Tibial nerve (tissue), 4 donors: Measurements from ENCODE around the gene DNAAF5. TPM values are rescaled to one million over a fixed set of nuclear protein-coding genes. Genes with fewer than 3 reads are reported as not detected.
A peak's percentile ranks its signal among the peaks of the same experiment; 100 is the strongest.

Experiments used
- DNase-seq, 2 donors: peaks; one replicate each; pipeline ENCODE4 v3.0.0-alpha.2; 2019; ENCODE audit warnings: low spot score in 2 of 2
- H3K27ac ChIP-seq, 4 donors: fragments of 200-600 bp; sonication (generic) in 3 of 4; one replicate each; pipeline ENCODE4 v1.5.1; 2017 to 2019; ENCODE audit warnings: mild to moderate bottlenecking in 1 of 4
- H3K27me3 ChIP-seq, 2 donors: fragments of 200-600 bp; sonication (generic) in 1 of 2; one replicate each; pipeline versions ENCODE4 v1.5.1 to v1.6.0; 2017 to 2019
- H3K36me3 ChIP-seq, 3 donors: fragments of 200-600 bp; sonication (generic); one replicate each; pipeline ENCODE4 v1.5.1; 2018 to 2019
- H3K4me1 ChIP-seq, 4 donors: fragments of 200-600 bp; sonication (generic) in 3 of 4; one replicate each; pipeline ENCODE4 v1.5.1; 2017 to 2019
- H3K4me3 ChIP-seq, 4 donors: fragments of 200-600 bp; sonication (generic) in 3 of 4; one replicate each; pipeline ENCODE4 v1.5.1; 2017 to 2019; ENCODE audit warnings: mild to moderate bottlenecking in 1 of 4, moderate library complexity in 1 of 4
- H3K9me3 ChIP-seq, 4 donors: fragments of 200-600 bp; sonication (generic) in 3 of 4; one replicate each; pipeline ENCODE4 v1.5.1; 2017 to 2019
- CTCF ChIP-seq, 5 experiments: fragments of 200-600 bp in 3 of 5; fragments of 450-650 bp in 2 of 5; sonication (generic) in 3 of 5; IDR thresholded peaks; one replicate each; pipeline ENCODE4 v1.5.1; 2016 to 2019; ENCODE audit warnings: antibody characterized with exemption in 5 of 5, mild to moderate bottlenecking in 3 of 5, moderate library complexity in 2 of 5
- EP300 ChIP-seq, 2 donors: sonication (generic); formaldehyde crosslinking; IDR thresholded peaks; one replicate each; pipeline ENCODE4 v1.6.1; 2017; ENCODE audit warnings: antibody characterized with exemption in 2 of 2, mild to moderate bottlenecking in 1 of 2
- POLR2A ChIP-seq, 2 donors: fragments of 450-650 bp; IDR thresholded peaks; one replicate each; pipeline ENCODE4 v1.6.1; 2017; ENCODE audit warnings: antibody characterized with exemption in 2 of 2, mild to moderate bottlenecking in 2 of 2, moderate library complexity in 2 of 2
- WGBS, 2 donors: methylation state at CpG; one replicate each; pipeline ENCODE4 v1.1.5; 2018; 5-methylcytosine and 5-hydroxymethylcytosine counted together
- total RNA-seq, 4 donors: library from RNA; depleted of rRNA; stranded (reverse); fragments of >200 nt; gene quantifications; one replicate each; pipeline ENCODE4 v1.1.0, GENCODE V29; 2016

Gene DNAAF5
- total RNA-seq, 4 donors from 2014 or later, result 26.0 to 56.7 (median 41.6) TPM

- Histone ChIP-seq H3K4me3 (no peak overlapping the region), H3K36me3 (peaks cover 5 to 97% (median 16%) of the 10 kb centered on the region in 3 donors), H3K4me1 (peaks cover 0 to under 1% (median 0%) of the 10 kb centered on the region in 4 donors), H3K9me3 (no peaks in the 10 kb centered on the region), H3K27ac (no peak overlapping the region), H3K27me3 (no peaks in the 10 kb centered on the region)
- WGBS, 2 donors, result 90 to 98% methylated on average over 5 to 13 of the region's 19 CpGs
- no peak for TF ChIP-seq EP300 (IDR thresholded peaks at IDR 0.05)
- no peak for TF ChIP-seq POLR2A (IDR thresholded peaks at IDR 0.05)
- TF ChIP-seq CTCF (IDR thresholded peaks at IDR 0.05), result no peak
- DNase-seq, result no peak
Observed at GRCh38 chr7:763762-764161, 37.3 kb downstream of the DNAAF5 start.

- DNase-seq, result no peak
- Histone ChIP-seq H3K27me3 (no peaks in the 10 kb centered on the region), H3K4me3 (no peak overlapping the region), H3K9me3 (no peaks in the 10 kb centered on the region), H3K36me3 (peaks cover 5 to 90% (median 16%) of the 10 kb centered on the region in 3 donors), H3K4me1 (peaks cover 0 to 9% (median 0%) of the 10 kb centered on the region in 4 donors), H3K27ac (no peak overlapping the region)
- 94 to 95% methylated on average over 7 of the region's 7 CpGs for WGBS, 2 donors
- no peak for TF ChIP-seq EP300 (IDR thresholded peaks at IDR 0.05)
- TF ChIP-seq POLR2A (IDR thresholded peaks at IDR 0.05), result no peak
- TF ChIP-seq CTCF (IDR thresholded peaks at IDR 0.05), result no peak
Observed at GRCh38 chr7:765383-765782, 38.9 kb downstream of the DNAAF5 start.

- H3K9me3 ChIP-seq, result no peaks in the 10 kb centered on the region
- peaks cover 0 to 28% (median 2%) of the 10 kb centered on the region in 4 donors for H3K4me1 ChIP-seq
- no peak for DNase-seq
- 85 to 94% methylated on average over 20 of the region's 21 CpGs for WGBS, 2 donors
- no peak overlapping the region for H3K4me3 ChIP-seq
- TF ChIP-seq EP300 (IDR thresholded peaks at IDR 0.05) (no peak), CTCF (IDR thresholded peaks at IDR 0.05) (no peak), POLR2A (IDR thresholded peaks at IDR 0.05) (no peak)
- no peak overlapping the region for H3K27ac ChIP-seq
- peaks cover 5 to 81% (median 16%) of the 10 kb centered on the region in 3 donors for H3K36me3 ChIP-seq
- H3K27me3 ChIP-seq, result no peaks in the 10 kb centered on the region
Observed at GRCh38 chr7:767580-767940, 41.1 kb downstream of the DNAAF5 start.

- Histone ChIP-seq H3K4me3 (no peak overlapping the region), H3K9me3 (no peaks in the 10 kb centered on the region), H3K36me3 (peaks cover 5 to 81% (median 14%) of the 10 kb centered on the region in 3 donors), H3K27me3 (no peaks in the 10 kb centered on the region), H3K27ac (peak overlapping the region in 1 of 4 donors; percentile 11), H3K4me1 (peaks cover 0 to 28% (median 2%) of the 10 kb centered on the region in 4 donors)
- WGBS, 2 donors, result 89% methylated on average over 61 to 65 of the region's 65 CpGs
- DNase-seq, result no peak
- TF ChIP-seq POLR2A (IDR thresholded peaks at IDR 0.05), result no peak
- TF ChIP-seq EP300 (IDR thresholded peaks at IDR 0.05), result no peak
- no peak for TF ChIP-seq CTCF (IDR thresholded peaks at IDR 0.05)
Observed at GRCh38 chr7:767941-768731, 41.6 kb downstream of the DNAAF5 start.

GRCh38 chr7:768881-769504, 42.5 kb downstream of the DNAAF5 start:
- H3K4me3 ChIP-seq, result no peak overlapping the region
- peak overlapping the region in 1 of 4 donors; percentile 47 for H3K27ac ChIP-seq
- H3K4me1 ChIP-seq, result peaks cover 0 to 28% (median 2%) of the 10 kb centered on the region in 4 donors
- H3K27me3 ChIP-seq, result no peaks in the 10 kb centered on the region
- H3K36me3 ChIP-seq, result peaks cover 5 to 81% (median 8%) of the 10 kb centered on the region in 3 donors
- TF ChIP-seq POLR2A (IDR thresholded peaks at IDR 0.05) (no peak), CTCF (IDR thresholded peaks at IDR 0.05) (no peak), EP300 (IDR thresholded peaks at IDR 0.05) (no peak)
- 72 to 78% methylated on average over 32 to 33 of the region's 36 CpGs for WGBS, 2 donors
- DNase-seq, result no peak
- no peaks in the 10 kb centered on the region for H3K9me3 ChIP-seq
